GM23338 (cell line): ENCODE data around the gene SLC1A3. TPM values are rescaled to one million over a fixed set of nuclear protein-coding genes. Genes with fewer than 3 reads are reported as not detected.
"Not testable (repeated sequence)": the region's sequence is repeated elsewhere in the genome, so short reads cannot be mapped to it uniquely, and the experiment has no call there.

Experiments used
- ATAC-seq: fragments of 200-7000 bp; cut with Tn5 transposase; 3 replicates; pipeline ENCODE4 v1.9.1; 2020
- DNase-seq: peaks from one replicate; pipeline ENCODE4 v3.0.0-alpha.2; 2015; ENCODE audit warnings: low spot score
- H2AFZ ChIP-seq: fragments of 200-600 bp; sonication (generic); 2 replicates; pipeline ENCODE4 v1.8.0; 2016; ENCODE audit warnings: antibody characterized with exemption, mild to moderate bottlenecking, moderate library complexity
- H3F3A ChIP-seq: fragments of 200-600 bp; sonication (generic); replicated peaks from 2 replicates; pipeline ENCODE4 v1.8.0; 2017; ENCODE audit warnings: antibody characterized with exemption, mixed run types, low read depth
- H3K27ac ChIP-seq: fragments of 200-600 bp; sonication (generic); 2 replicates; pipeline ENCODE4 v1.6.1; 2016; ENCODE audit warnings: low read depth
- H3K27me3 ChIP-seq: fragments of 200-600 bp; sonication (generic); 2 replicates; pipeline ENCODE4 v1.8.0; 2016; ENCODE audit warnings: mild to moderate bottlenecking, mixed run types, moderate library complexity; ENCODE audit not compliant: insufficient read depth
- H3K36me3 ChIP-seq: fragments of 200-600 bp; sonication (generic); 2 replicates; pipeline ENCODE4 v1.8.0; 2016; ENCODE audit warnings: mild to moderate bottlenecking; ENCODE audit not compliant: insufficient read depth
- H3K4me1 ChIP-seq: fragments of 200-600 bp; sonication (generic); 2 replicates; pipeline ENCODE4 v1.8.0; 2016; ENCODE audit warnings: mild to moderate bottlenecking, moderate library complexity; ENCODE audit not compliant: insufficient read depth
- H3K4me2 ChIP-seq: fragments of 200-600 bp; sonication (generic); 2 replicates; pipeline ENCODE4 v1.7.1; 2017; ENCODE audit warnings: mixed run types
- H3K4me3 ChIP-seq: fragments of 200-600 bp; sonication (generic); 2 replicates; pipeline ENCODE4 v1.6.1; 2016; ENCODE audit warnings: mixed run types
- H3K79me2 ChIP-seq: fragments of 200-600 bp; sonication (generic); replicated peaks from 2 replicates; pipeline ENCODE4 v1.8.0; 2017; ENCODE audit warnings: mild to moderate bottlenecking; ENCODE audit not compliant: insufficient read depth
- H3K9me2 ChIP-seq: fragments of 200-600 bp; sonication (generic); 2 replicates; pipeline ENCODE4 v1.8.0; 2017; ENCODE audit not compliant: insufficient read depth
- H4K20me1 ChIP-seq: fragments of 200-600 bp; sonication (generic); replicated peaks from 2 replicates; pipeline ENCODE4 v1.8.0; 2017; ENCODE audit warnings: mild to moderate bottlenecking; ENCODE audit not compliant: insufficient read depth
- H3K27ac Mint-ChIP-seq: 2 replicates; pipeline ENCODE4 v1.8.0; 2020; ENCODE audit warnings: inconsistent platforms, mild to moderate bottlenecking, moderate library complexity, mixed read lengths
- H3K27me3 Mint-ChIP-seq: 3 replicates; pipeline ENCODE4 v1.8.0; 2022; ENCODE audit warnings: low read depth, mild to moderate bottlenecking, moderate library complexity, mixed read lengths, inconsistent platforms; ENCODE audit not compliant: insufficient read depth, poor library complexity
- H3K36me3 Mint-ChIP-seq: 3 replicates; pipeline ENCODE4 v1.8.0; 2021; ENCODE audit warnings: low read depth, mild to moderate bottlenecking, inconsistent platforms, moderate library complexity, mixed read lengths
- H3K4me1 Mint-ChIP-seq: 3 replicates; pipeline ENCODE4 v1.8.0; 2020; ENCODE audit warnings: mild to moderate bottlenecking, inconsistent platforms, mixed read lengths
- H3K4me3 Mint-ChIP-seq: 3 replicates; pipeline ENCODE4 v1.8.0; 2021; ENCODE audit warnings: moderate library complexity, mild to moderate bottlenecking, inconsistent platforms, mixed read lengths
- H3K9me3 Mint-ChIP-seq: 3 replicates; pipeline ENCODE4 v1.8.0; 2020; ENCODE audit warnings: moderate library complexity, mild to moderate bottlenecking, inconsistent platforms, mixed read lengths
- CREB1 ChIP-seq: fragments of 250-450 bp; sonication (Bioruptor Pico); IDR thresholded peaks from 2 replicates; pipeline ENCODE4 v1.5.0; 2020; ENCODE audit warnings: low read depth, mild to moderate bottlenecking, moderate library complexity
- ETS1 ChIP-seq: IDR thresholded peaks from 2 replicates; pipeline ENCODE4 v1.6.1; 2016; ENCODE audit warnings: antibody characterized with exemption
- EZH2 ChIP-seq: fragments of 200-600 bp; sonication (generic); IDR thresholded peaks from one replicate; pipeline ENCODE4 v1.8.0; 2017; ENCODE audit warnings: antibody characterized with exemption, mild to moderate bottlenecking, low read depth; ENCODE audit not compliant: unreplicated experiment
- JUNB ChIP-seq: IDR thresholded peaks from one replicate; pipeline ENCODE4 v1.6.1; 2016; ENCODE audit warnings: antibody characterized with exemption; ENCODE audit not compliant: unreplicated experiment
- NANOG ChIP-seq: IDR thresholded peaks from 2 replicates; pipeline ENCODE4 v1.6.1; 2016; ENCODE audit warnings: antibody characterized with exemption, borderline replicate concordance
- REST ChIP-seq: IDR thresholded peaks from one replicate; pipeline ENCODE4 v1.6.1; 2018; ENCODE audit warnings: antibody characterized with exemption; ENCODE audit not compliant: unreplicated experiment
- STAT1 ChIP-seq: IDR thresholded peaks from one replicate; pipeline ENCODE4 v1.6.1; 2016; ENCODE audit warnings: antibody characterized with exemption; ENCODE audit not compliant: unreplicated experiment
- ZNF114 ChIP-seq: fragments of 250-450 bp; sonication (Bioruptor Pico); IDR thresholded peaks from 2 replicates; pipeline ENCODE4 v1.5.0; 2020; ENCODE audit warnings: mild to moderate bottlenecking, moderate library complexity
- ZNF462 ChIP-seq: fragments of 250-450 bp; sonication (Bioruptor Pico); IDR thresholded peaks from 2 replicates; pipeline ENCODE4 v1.5.0; 2020; ENCODE audit warnings: mild to moderate bottlenecking, moderate library complexity
- polyA plus RNA-seq: library from polyadenylated mRNA; unstranded; fragments of >200 nt; fragmentation: Nextera tagmentation; extraction: Ambion mirVana; gene quantifications from 2 replicates; pipeline ENCODE4 v1.2.1, GENCODE V29; 2016
- total RNA-seq: library from RNA; depleted of rRNA; stranded (reverse); fragments of >200 nt; shearing (Covaris generic); gene quantifications from 2 replicates; pipeline ENCODE4 v1.2.3, GENCODE V29; 2014

Gene SLC1A3
- total and polyA plus RNA-seq, 2 experiments from 2014 or later, result 29.0 to 40.7 TPM

GRCh38 chr5:36643162-36643561 lies 36.8 kb downstream of the SLC1A3 start:
- Histone ChIP-seq H3K36me3 (no peaks in the 10 kb centered on the region), H3K79me2 (no peaks in the 10 kb centered on the region), H3F3A (no peaks in the 10 kb centered on the region), H3K27me3 (no peaks in the 10 kb centered on the region), H3K9me2 (no peaks in the 10 kb centered on the region), H4K20me1 (no peaks in the 10 kb centered on the region), H2AFZ (no peak overlapping the region), H3K4me1 (no peaks in the 10 kb centered on the region), H3K4me2 (no peak overlapping the region), H3K27ac (no peak overlapping the region), H3K4me3 (no peak overlapping the region)
- no peak overlapping the region for H3K27ac Mint-ChIP-seq
- H3K9me3 Mint-ChIP-seq, result no peaks in the 10 kb centered on the region
- DNase-seq (no peak), ATAC-seq (no peak)
- TF ChIP-seq ETS1 (no peak), NANOG (no peak), STAT1 (no peak), JUNB (no peak), REST (no peak), ZNF114 (no peak), CREB1 (CRISPR knock-in tag) (no peak), ZNF462 (CRISPR knock-in tag) (no peak), EZH2 (no peak)
- no peaks in the 10 kb centered on the region for H3K36me3 Mint-ChIP-seq
- peaks cover 3% of the 10 kb centered on the region; the same call in 1 of the 3 replicates for H3K4me1 Mint-ChIP-seq
- H3K27me3 Mint-ChIP-seq, result no peaks in the 10 kb centered on the region
- H3K4me3 Mint-ChIP-seq, result no peak overlapping the region

GRCh38 chr5:36643841-36644240 lies 37.4 kb downstream of the SLC1A3 start:
- not testable (repeated sequence) for H3K4me1 Mint-ChIP-seq, H3K4me2 ChIP-seq, H3K27ac Mint-ChIP-seq, H4K20me1 ChIP-seq, H3K4me3 Mint-ChIP-seq, H3K36me3 ChIP-seq, H3K27me3 Mint-ChIP-seq, H3K4me3 ChIP-seq, DNase-seq, ATAC-seq, H2AFZ ChIP-seq, H3F3A ChIP-seq, H3K36me3 Mint-ChIP-seq, H3K4me1 ChIP-seq, H3K27me3 ChIP-seq, H3K79me2 ChIP-seq, H3K27ac ChIP-seq, H3K9me3 Mint-ChIP-seq, H3K9me2 ChIP-seq
